EL (cell line): Measurements from ENCODE around the gene ATF2.
A peak's percentile ranks its signal among the peaks of the same experiment; 100 is the strongest.

ENCODE experiments used
- DNase-seq: peaks from one replicate; pipeline ENCODE4 v3.0.0-alpha.2; 2016

ATF2 gene

GRCh38 chr2:175074478-175074877, 93.5 kb downstream of the ATF2 start:
- no peak for DNase-seq

- no peak for DNase-seq
Measured at GRCh38 chr2:175068534-175068933, 99.5 kb downstream of the ATF2 start.

GRCh38 chr2:175066411-175066810, 101.6 kb downstream of the ATF2 start:
- DNase-seq = no peak

GRCh38 chr2:175064797-175065196, 103.2 kb downstream of the ATF2 start:
- DNase-seq = no peak

- no peak for DNase-seq
Measured at GRCh38 chr2:175063741-175064140, 104.3 kb downstream of the ATF2 start.

- no peak for DNase-seq
Measured at GRCh38 chr2:175062787-175063585, 105.0 kb downstream of the ATF2 start.

- DNase-seq = no peak
Measured at GRCh38 chr2:175057078-175057685, 110.8 kb downstream of the ATF2 start.

- DNase-seq = no peak
Measured at GRCh38 chr2:175055993-175056392, 112.0 kb downstream of the ATF2 start.

- DNase-seq = no peak
Measured at GRCh38 chr2:175054340-175054739, 113.7 kb downstream of the ATF2 start.

- no peak for DNase-seq
Measured at GRCh38 chr2:175049661-175050060, 118.3 kb downstream of the ATF2 start.

- DNase-seq = no peak
Measured at GRCh38 chr2:175048275-175048674, 119.7 kb downstream of the ATF2 start.

- no peak for DNase-seq
Measured at GRCh38 chr2:175039490-175039889, 128.5 kb downstream of the ATF2 start.

GRCh38 chr2:175039031-175039430, 129.0 kb downstream of the ATF2 start:
- DNase-seq = no peak

GRCh38 chr2:175037941-175038340, 130.1 kb downstream of the ATF2 start:
- no peak for DNase-seq

GRCh38 chr2:175036582-175037018, 131.4 kb downstream of the ATF2 start:
- peak; percentile 21 for DNase-seq

- DNase-seq = no peak
Measured at GRCh38 chr2:175035806-175036205, 132.2 kb downstream of the ATF2 start.

- DNase-seq = no peak
Measured at GRCh38 chr2:175034716-175035115, 133.3 kb downstream of the ATF2 start.

- peak; percentile 49 for DNase-seq
Measured at GRCh38 chr2:175030380-175031271, 137.4 kb downstream of the ATF2 start.

GRCh38 chr2:175027755-175028154, 140.2 kb downstream of the ATF2 start:
- DNase-seq = no peak

GRCh38 chr2:175026385-175026784, 141.6 kb downstream of the ATF2 start:
- no peak for DNase-seq

GRCh38 chr2:175025946-175026345, 142.1 kb downstream of the ATF2 start:
- DNase-seq = no peak

- DNase-seq = no peak
Measured at GRCh38 chr2:175025233-175025632, 142.8 kb downstream of the ATF2 start.

- no peak for DNase-seq
Measured at GRCh38 chr2:175022923-175023322, 145.1 kb downstream of the ATF2 start.
